Measurements from ENCODE around the gene ILKAP. TPM values are rescaled to one million over a fixed set of nuclear protein-coding genes. Genes with fewer than 3 reads are reported as not detected.

Gene ILKAP
- total RNA-seq, 1 experiment from 2014 or later = 44.3 TPM

GRCh38 chr2:238152771-238153688 is 50.5 kb downstream of the ILKAP start:
- DNase-seq (ENCODE audit: low read depth) = no peak

- no peak for DNase-seq (ENCODE audit: low read depth)
These were observed 51.8 kb downstream of the ILKAP start for GRCh38 chr2:238151628-238152235.

- DNase-seq (ENCODE audit: low read depth) = no peak
These were observed 52.3 kb downstream of the ILKAP start for GRCh38 chr2:238151205-238151604.

GRCh38 chr2:238150686-238151085 is 52.8 kb downstream of the ILKAP start:
- DNase-seq (ENCODE audit: low read depth) = no peak

- no peak for DNase-seq (ENCODE audit: low read depth)
These were observed 53.5 kb downstream of the ILKAP start for GRCh38 chr2:238149841-238150572.

GRCh38 chr2:238148981-238149380 is 54.5 kb downstream of the ILKAP start:
- DNase-seq (ENCODE audit: low read depth) = no peak

GRCh38 chr2:238146884-238147544 is 56.5 kb downstream of the ILKAP start:
- no peak for DNase-seq (ENCODE audit: low read depth)

GRCh38 chr2:238145851-238146250 is 57.6 kb downstream of the ILKAP start:
- no peak for DNase-seq (ENCODE audit: low read depth)

GRCh38 chr2:238145046-238145445 is 58.4 kb downstream of the ILKAP start:
- no peak for DNase-seq (ENCODE audit: low read depth)

- DNase-seq (ENCODE audit: low read depth) = no peak
These were observed 59.2 kb downstream of the ILKAP start for GRCh38 chr2:238144262-238144661.

- DNase-seq (ENCODE audit: low read depth) = peak; percentile 78
These were observed 60.1 kb downstream of the ILKAP start for GRCh38 chr2:238143239-238143951.

GRCh38 chr2:238142382-238143205 is 60.9 kb downstream of the ILKAP start:
- no peak for DNase-seq (ENCODE audit: low read depth)

GRCh38 chr2:238141541-238142318 is 61.8 kb downstream of the ILKAP start:
- peak; percentile 61 for DNase-seq (ENCODE audit: low read depth)

- no peak for DNase-seq (ENCODE audit: low read depth)
These were observed 62.6 kb downstream of the ILKAP start for GRCh38 chr2:238140721-238141540.

GRCh38 chr2:238140040-238140439 is 63.5 kb downstream of the ILKAP start:
- no peak for DNase-seq (ENCODE audit: low read depth)

- DNase-seq (ENCODE audit: low read depth) = no peak
These were observed 64.1 kb downstream of the ILKAP start for GRCh38 chr2:238139196-238140039.
